Breast epithelium (tissue), 3 donors: Measurements from ENCODE around the gene CEP131.

Experiments
- POLR2A ChIP-seq: fragments of 450-650 bp; IDR thresholded peaks from one replicate; pipeline ENCODE4 v1.6.1; 2016; ENCODE audit warnings: antibody characterized with exemption, mild to moderate bottlenecking, moderate library complexity
- POLR2AphosphoS5 ChIP-seq, 3 donors: sonication (generic); formaldehyde crosslinking; IDR thresholded peaks; one replicate each; pipeline ENCODE4 v1.6.1; 2017; ENCODE audit warnings: antibody characterized with exemption in 3 of 3

DNA sequence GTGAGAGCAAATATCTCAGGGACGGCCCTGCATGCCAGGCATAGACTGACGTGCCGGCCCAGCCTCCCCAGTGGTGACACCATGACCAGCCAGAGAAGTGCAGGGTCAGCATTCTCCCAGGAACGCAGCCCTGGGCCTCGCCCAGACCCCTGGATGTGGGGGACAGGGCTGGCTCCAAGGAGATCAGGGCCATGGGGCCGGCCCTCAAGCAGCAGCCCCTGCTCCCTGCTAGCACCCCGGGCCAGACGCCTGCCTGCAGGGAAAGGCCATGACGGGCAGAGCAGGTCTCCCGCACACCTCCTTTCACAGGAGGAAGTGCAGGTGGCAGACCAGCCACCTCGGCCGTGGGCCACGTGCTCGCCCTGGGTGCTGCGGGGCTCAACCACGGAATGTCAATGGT is 25.9 kb upstream of the CEP131 start:
- TF ChIP-seq POLR2AphosphoS5 (IDR thresholded peaks at IDR 0.05) (no peak), POLR2A (no peak)
